GM18505 (cell line): ENCODE results near the gene HSPE1.
"Not testable (repeated sequence)": the region's sequence is repeated elsewhere in the genome, so short reads cannot be mapped to it uniquely, and the experiment has no call there.

Experiments used
- ATAC-seq: cut with Tn5 transposase; IDR thresholded peaks from one replicate; pipeline ENCODE4 v1.9.1; 2021; ENCODE audit not compliant: unreplicated experiment
- POLR2A ChIP-seq: IDR thresholded peaks from 4 replicates; pipeline ENCODE4 v1.6.1; 2011; ENCODE audit warnings: borderline replicate concordance; ENCODE audit not compliant: insufficient read depth, insufficient read length; ENCODE audit errors: extremely low read depth

HSPE1 gene

GRCh38 chr2:197504512-197504911 is 4.3 kb downstream of the HSPE1 start:
- ATAC-seq, result no peak
- TF ChIP-seq POLR2A, result no peak

GRCh38 chr2:197506658-197507057 is 6.5 kb downstream of the HSPE1 start:
- TF ChIP-seq POLR2A, result no peak
- no peak for ATAC-seq

- no peak for ATAC-seq
- no peak for TF ChIP-seq POLR2A
These were observed 13.7 kb downstream of the HSPE1 start for GRCh38 chr2:197513915-197514314.

GRCh38 chr2:197514754-197515153 is 14.6 kb downstream of the HSPE1 start:
- TF ChIP-seq POLR2A, result no peak
- ATAC-seq, result no peak

- no peak for TF ChIP-seq POLR2A
- peak; percentile 1 for ATAC-seq
These were observed 15.1 kb downstream of the HSPE1 start for GRCh38 chr2:197515315-197515738.

- TF ChIP-seq POLR2A, result peak; percentile 93
- ATAC-seq, result peak; percentile 93
These were observed 15.7 kb downstream of the HSPE1 start, which contains the start of gene MOB4 for GRCh38 chr2:197515739-197516392. TSS of gene MOB4 (plus strand) at chr2:197516066. CDS start at chr2:197516087, 21 bp downstream.

- peak; percentile 5 for ATAC-seq
- no peak for TF ChIP-seq POLR2A
These were observed 16.2 kb downstream of the HSPE1 start for GRCh38 chr2:197516393-197516761.

GRCh38 chr2:197517150-197517549 is 17.0 kb downstream of the HSPE1 start:
- TF ChIP-seq POLR2A, result no peak
- ATAC-seq, result no peak

GRCh38 chr2:197538412-197538811 is 38.2 kb downstream of the HSPE1 start:
- no peak for ATAC-seq
- no peak for TF ChIP-seq POLR2A

- TF ChIP-seq POLR2A, result no peak
- no peak for ATAC-seq
These were observed 39.6 kb downstream of the HSPE1 start for GRCh38 chr2:197539734-197540133.

- TF ChIP-seq POLR2A, result no peak
- no peak for ATAC-seq
These were observed 43.0 kb downstream of the HSPE1 start for GRCh38 chr2:197543206-197543605.

GRCh38 chr2:197547163-197547900 is 47.2 kb downstream of the HSPE1 start:
- ATAC-seq, result no peak

GRCh38 chr2:197548582-197548981 is 48.4 kb downstream of the HSPE1 start:
- no peak for ATAC-seq

More at GRCh38 chr2:197547163-197547900, 47.2 kb downstream of the HSPE1 start:
- TF ChIP-seq POLR2A, result no peak

GRCh38 chr2:197551260-197551659 is 51.1 kb downstream of the HSPE1 start:
- not testable (repeated sequence) for ATAC-seq

More at GRCh38 chr2:197548582-197548981, 48.4 kb downstream of the HSPE1 start:
- no peak for TF ChIP-seq POLR2A
